Testis (tissue), 3 donors: ENCODE measurements around the gene ARV1. TPM values are rescaled to one million over a fixed set of nuclear protein-coding genes. Genes with fewer than 3 reads are reported as not detected.

Experiments used
- DNase-seq: peaks from one replicate; pipeline ENCODE4 v3.0.0-alpha.2; 2019
- H3K27ac ChIP-seq, 2 donors: fragments of 200-600 bp; sonication (generic); one replicate each; pipeline ENCODE4 v1.5.1; 2019
- H3K27me3 ChIP-seq: fragments of 200-600 bp; sonication (generic); one replicate; pipeline ENCODE4 v1.5.1; 2019
- H3K36me3 ChIP-seq: fragments of 200-600 bp; sonication (generic); one replicate; pipeline ENCODE4 v1.5.1; 2017; ENCODE audit warnings: low read depth; ENCODE audit errors: missing control alignments
- H3K4me1 ChIP-seq: fragments of 200-600 bp; sonication (generic); one replicate; pipeline ENCODE4 v1.5.1; 2019
- H3K4me3 ChIP-seq, 2 donors: fragments of 200-600 bp; sonication (generic); one replicate each; pipeline ENCODE4 v1.5.1; 2017 to 2019
- H3K9me3 ChIP-seq: fragments of 200-600 bp; sonication (generic); one replicate; pipeline ENCODE4 v1.5.1; 2017
- POLR2A ChIP-seq: fragments of 450-650 bp; IDR thresholded peaks from one replicate; pipeline ENCODE4 v1.6.1; 2017; ENCODE audit warnings: antibody characterized with exemption, mild to moderate bottlenecking, moderate library complexity
- WGBS, 2 donors: methylation state at CpG; one replicate each; pipeline ENCODE4 v1.1.5; 2018; 5-methylcytosine and 5-hydroxymethylcytosine counted together
- intact Hi-C: fragments of 100-400 bp; cut with DNase I; formaldehyde crosslinking; loops from one replicate; pipeline ENCODE4 v1.15.1; 2023; ENCODE audit warnings: low total_unique reads
- polyA plus RNA-seq: library from polyadenylated mRNA; stranded (reverse); fragments of 350-450 nt; fragmentation: Illumina TruSeq; extraction: RNeasy Lipid Tissue Mini Kit (QIAGEN cat#74804); gene quantifications from one replicate; pipeline ENCODE4 v1.2.3, GENCODE V29; 2014; ENCODE audit warnings: low read depth, low replicate concordance; ENCODE audit not compliant: insufficient read depth
- total RNA-seq, 2 donors: library from RNA; depleted of rRNA; stranded (reverse); fragments of >200 nt; gene quantifications; one replicate each; pipeline ENCODE4 v1.2.3, GENCODE V29; 2016
- TF ChIP-seq, protein P1 (sequence below), 3 experiments: fragments of 450-650 bp in 2 of 3; fragments of 200-600 bp in 1 of 3; sonication (generic) in 1 of 3; IDR thresholded peaks; one replicate each; pipeline ENCODE4 v1.5.1; 2016 to 2019; ENCODE audit warnings: antibody characterized with exemption in 3 of 3, mild to moderate bottlenecking in 2 of 3, moderate library complexity in 1 of 3

Gene ARV1
- total and polyA plus RNA-seq, 3 donors from 2014 or later = 35.4 to 71.7 (median 40.7) TPM

DNA sequence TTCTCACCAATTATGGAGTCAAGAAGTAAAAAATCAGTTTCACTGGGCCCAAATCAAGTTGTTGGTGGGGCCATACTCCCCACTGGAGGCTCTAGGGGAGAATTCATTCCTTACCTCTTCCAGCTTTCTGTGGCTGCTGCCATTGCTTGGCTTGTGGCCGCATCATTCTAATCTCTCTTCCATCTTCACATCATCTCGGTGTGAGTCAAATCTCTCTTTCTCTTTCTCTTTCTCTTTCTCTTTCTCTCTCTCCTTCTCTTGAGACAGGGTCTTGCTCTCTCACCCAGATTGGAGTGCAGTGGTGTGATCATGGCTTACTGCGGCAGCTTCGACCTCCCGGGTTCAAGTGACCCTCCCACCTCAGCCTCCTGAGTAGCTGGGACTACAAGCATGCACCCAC is 33.1 kb downstream of the ARV1 start:
- intact Hi-C loops = no loop called here
- WGBS, 2 donors = 88 to 92% methylated on average over 5 of the region's 5 CpGs
- TF ChIP-seq, protein P1, sequence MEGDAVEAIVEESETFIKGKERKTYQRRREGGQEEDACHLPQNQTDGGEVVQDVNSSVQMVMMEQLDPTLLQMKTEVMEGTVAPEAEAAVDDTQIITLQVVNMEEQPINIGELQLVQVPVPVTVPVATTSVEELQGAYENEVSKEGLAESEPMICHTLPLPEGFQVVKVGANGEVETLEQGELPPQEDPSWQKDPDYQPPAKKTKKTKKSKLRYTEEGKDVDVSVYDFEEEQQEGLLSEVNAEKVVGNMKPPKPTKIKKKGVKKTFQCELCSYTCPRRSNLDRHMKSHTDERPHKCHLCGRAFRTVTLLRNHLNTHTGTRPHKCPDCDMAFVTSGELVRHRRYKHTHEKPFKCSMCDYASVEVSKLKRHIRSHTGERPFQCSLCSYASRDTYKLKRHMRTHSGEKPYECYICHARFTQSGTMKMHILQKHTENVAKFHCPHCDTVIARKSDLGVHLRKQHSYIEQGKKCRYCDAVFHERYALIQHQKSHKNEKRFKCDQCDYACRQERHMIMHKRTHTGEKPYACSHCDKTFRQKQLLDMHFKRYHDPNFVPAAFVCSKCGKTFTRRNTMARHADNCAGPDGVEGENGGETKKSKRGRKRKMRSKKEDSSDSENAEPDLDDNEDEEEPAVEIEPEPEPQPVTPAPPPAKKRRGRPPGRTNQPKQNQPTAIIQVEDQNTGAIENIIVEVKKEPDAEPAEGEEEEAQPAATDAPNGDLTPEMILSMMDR (IDR thresholded peaks at IDR 0.05) = no peak
- no peak for TF ChIP-seq POLR2A

DNA sequence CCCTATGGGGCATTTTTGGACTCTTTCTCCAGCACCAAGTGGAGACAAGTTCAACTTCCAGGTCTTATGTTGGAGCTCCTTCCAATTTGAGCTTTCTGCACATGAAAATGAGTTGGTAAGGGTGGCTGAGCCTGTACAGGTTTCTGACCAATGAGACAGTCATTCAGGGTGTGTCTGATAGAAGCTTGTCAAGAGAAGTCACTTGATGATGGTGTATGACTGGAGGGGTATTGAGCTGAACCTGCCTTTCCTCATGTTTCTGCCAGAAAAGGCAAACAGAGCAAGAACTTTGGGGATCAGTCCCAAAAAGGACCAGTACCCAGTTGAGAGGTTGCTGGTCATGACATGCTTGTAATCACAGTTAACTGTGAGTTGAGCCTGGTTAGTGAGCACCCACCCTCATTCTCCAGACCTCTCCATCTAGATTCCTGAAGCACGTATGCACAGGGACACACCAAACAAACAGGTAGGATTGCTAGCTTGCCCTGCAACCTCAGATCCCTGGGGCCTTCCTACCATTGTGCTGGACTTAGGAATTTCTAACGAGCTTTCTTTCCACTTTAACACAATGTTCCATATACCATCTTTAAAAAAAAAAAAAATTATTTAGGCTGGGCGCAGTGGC is 34.6 kb downstream of the ARV1 start:
- Histone ChIP-seq H3K4me1 (no peaks in the 10 kb centered on the region), H3K36me3 (no peaks in the 10 kb centered on the region), H3K9me3 (no peaks in the 10 kb centered on the region), H3K27ac (no peak overlapping the region), H3K27me3 (no peaks in the 10 kb centered on the region), H3K4me3 (no peak overlapping the region)
- WGBS, 2 donors = 80 to 82% methylated on average over 3 of the region's 3 CpGs
- intact Hi-C loops = no loop called here
- no peak for TF ChIP-seq POLR2A
- TF ChIP-seq, protein P1 (IDR thresholded peaks at IDR 0.05) = no peak
- DNase-seq = no peak

More for the DNA sequence above, 33.1 kb downstream of the ARV1 start:
- DNase-seq = no peak
- Histone ChIP-seq H3K4me3 (no peak overlapping the region), H3K27me3 (no peaks in the 10 kb centered on the region), H3K4me1 (no peaks in the 10 kb centered on the region), H3K27ac (no peak overlapping the region), H3K9me3 (no peaks in the 10 kb centered on the region), H3K36me3 (no peaks in the 10 kb centered on the region)

DNA sequence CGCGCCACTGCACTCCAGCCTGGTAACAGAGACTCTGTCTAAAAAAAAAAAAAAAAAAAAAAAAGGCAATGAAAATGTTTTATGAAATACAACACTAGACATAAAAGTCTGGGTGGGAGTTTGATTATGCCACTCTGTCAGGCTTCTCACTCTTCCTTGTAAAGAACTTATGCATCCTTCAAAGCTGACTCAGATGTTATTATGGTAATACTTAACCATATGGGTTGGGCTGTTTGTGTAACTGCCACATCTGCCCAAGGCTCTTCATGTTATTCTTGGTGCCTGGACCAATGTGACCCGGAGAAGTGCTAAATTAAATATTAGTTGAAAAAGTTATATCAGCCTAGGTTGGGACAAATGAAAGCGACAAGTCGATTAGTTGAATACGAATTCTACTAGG is 37.3 kb downstream of the ARV1 start:
- no peaks in the 10 kb centered on the region for H3K4me1 ChIP-seq
- no peaks in the 10 kb centered on the region for H3K9me3 ChIP-seq
- no peak for DNase-seq
- no peak overlapping the region for H3K4me3 ChIP-seq
- H3K36me3 ChIP-seq = no peaks in the 10 kb centered on the region
- no peaks in the 10 kb centered on the region for H3K27me3 ChIP-seq
- no peak overlapping the region for H3K27ac ChIP-seq
- 88 to 93% methylated on average over 6 of the region's 6 CpGs for WGBS, 2 donors
- intact Hi-C loops = no loop called here
- TF ChIP-seq POLR2A = no peak
- TF ChIP-seq, protein P1 (IDR thresholded peaks at IDR 0.05) = no peak

DNA sequence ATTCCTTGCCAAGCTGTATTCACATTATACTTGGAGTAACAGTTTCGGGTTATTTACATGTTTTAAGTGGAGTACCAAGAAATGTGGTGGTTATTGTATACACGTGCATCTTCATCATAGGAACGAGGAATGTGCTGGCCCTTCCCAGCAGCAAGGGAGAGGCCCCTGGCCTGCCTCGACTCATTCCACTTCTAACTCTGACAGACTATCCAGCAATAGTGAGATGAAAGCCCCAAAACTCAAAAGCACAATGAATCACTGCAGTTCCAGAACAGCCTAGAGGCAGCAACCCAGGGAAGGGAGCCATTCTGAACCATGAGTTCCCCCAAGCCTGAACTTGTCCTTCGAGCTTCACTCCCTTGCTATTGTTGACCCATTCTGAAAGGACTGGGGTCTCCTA is 38.1 kb downstream of the ARV1 start:
- intact Hi-C loops = no loop called here
- Histone ChIP-seq H3K9me3 (no peaks in the 10 kb centered on the region), H3K27ac (no peak overlapping the region), H3K4me1 (no peaks in the 10 kb centered on the region), H3K4me3 (no peak overlapping the region), H3K36me3 (no peaks in the 10 kb centered on the region), H3K27me3 (no peaks in the 10 kb centered on the region)
- WGBS, 2 donors = 73 to 84% methylated on average over 4 to 5 of the region's 5 CpGs
- DNase-seq = no peak
- TF ChIP-seq, protein P1 (IDR thresholded peaks at IDR 0.05) = no peak
- no peak for TF ChIP-seq POLR2A

DNA sequence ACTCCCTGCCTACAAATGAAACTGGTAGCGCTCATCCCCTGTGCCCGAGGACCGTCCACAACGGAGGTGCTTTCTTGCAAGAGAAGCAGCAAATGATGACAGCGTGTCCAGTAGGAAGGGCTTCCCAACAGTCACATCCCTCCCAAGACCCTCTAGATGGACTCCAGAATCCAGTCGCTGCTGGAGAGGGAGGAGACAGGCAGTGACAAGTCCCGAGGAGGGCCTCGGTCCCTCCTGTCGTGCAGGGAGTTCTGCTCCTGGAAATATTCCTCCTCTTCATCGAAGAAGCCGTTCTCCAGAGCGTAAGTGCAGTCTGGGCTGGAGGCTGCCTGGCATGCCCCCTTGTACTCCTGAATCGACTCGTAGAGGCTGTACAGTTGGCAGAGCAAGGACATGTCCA is 40.8 kb downstream of the ARV1 start:
- WGBS, 2 donors = 92 to 94% methylated on average over 14 of the region's 14 CpGs

More for the DNA sequence above, 40.8 kb downstream of the ARV1 start:
- intact Hi-C loops = no loop called here
- no peaks in the 10 kb centered on the region for H3K4me1 ChIP-seq
- no peaks in the 10 kb centered on the region for H3K36me3 ChIP-seq
- H3K27ac ChIP-seq = no peak overlapping the region
- no peak for TF ChIP-seq POLR2A
- TF ChIP-seq, protein P1 (IDR thresholded peaks at IDR 0.05) = no peak
- no peak for DNase-seq
- no peaks in the 10 kb centered on the region for H3K27me3 ChIP-seq
- no peaks in the 10 kb centered on the region for H3K9me3 ChIP-seq
- H3K4me3 ChIP-seq = no peak overlapping the region
